OCI-LY3 (cell line): Measurements from ENCODE around the gene GIN1.
A peak's percentile ranks its signal among the peaks of the same experiment; 100 is the strongest.

Experiments
- H2AFZ ChIP-seq: fragments of 200-600, 300-600 bp; shearing (Covaris generic); 2 replicates; pipeline ENCODE4 v1.6.0; 2014; ENCODE audit warnings: antibody characterized with exemption, low read depth, low read length
- H3K27ac ChIP-seq: fragments of 200-600, 300-600 bp; sonication (generic); 2 replicates; pipeline ENCODE4 v1.5.1; 2014; ENCODE audit warnings: mild to moderate bottlenecking, low read length, moderate library complexity, mixed read lengths
- H3K27me3 ChIP-seq: fragments of 200-600, 300-600 bp; sonication (generic); 2 replicates; pipeline ENCODE4 v1.6.1; 2014; ENCODE audit warnings: low read depth, low read length, mixed read lengths
- H3K36me3 ChIP-seq: fragments of 200-600, 300-600 bp; sonication (generic); replicated peaks from 2 replicates; pipeline ENCODE3; 2014; ENCODE audit warnings: low read depth, low read length, mixed read lengths
- H3K4me1 ChIP-seq: fragments of 300-600, 200-600 bp; sonication (generic); 2 replicates; pipeline ENCODE4 v1.6.1; 2014; ENCODE audit warnings: low read length, mixed read lengths
- H3K4me2 ChIP-seq: fragments of 200-600, 300-600 bp; sonication (generic); 2 replicates; pipeline ENCODE4 v1.6.1; 2014; ENCODE audit warnings: low read length, mixed read lengths
- H3K4me3 ChIP-seq: fragments of 300-600, 200-600 bp; sonication (generic); 2 replicates; pipeline ENCODE4 v1.5.1; 2014; ENCODE audit warnings: antibody characterized with exemption, mild to moderate bottlenecking, low read length, moderate library complexity
- H3K79me2 ChIP-seq: fragments of 300-600, 200-600 bp; shearing (Covaris generic); 2 replicates; pipeline ENCODE4 v1.6.1; 2014; ENCODE audit warnings: mild to moderate bottlenecking, low read length, mixed read lengths
- H3K9ac ChIP-seq: fragments of 300-600, 200-600 bp; shearing (Covaris generic); 2 replicates; pipeline ENCODE4 v1.6.0; 2014; ENCODE audit warnings: mild to moderate bottlenecking, low read length, moderate library complexity
- H3K9me3 ChIP-seq: fragments of 200-600, 300-600 bp; shearing (Covaris generic); 2 replicates; pipeline ENCODE4 v1.6.1; 2014; ENCODE audit warnings: low read length, mixed read lengths; ENCODE audit not compliant: insufficient read depth
- H4K20me1 ChIP-seq: fragments of 200-600, 300-600 bp; sonication (generic); 2 replicates; pipeline ENCODE4 v1.6.1; 2016; ENCODE audit warnings: low read length, mixed read lengths; ENCODE audit not compliant: insufficient read depth
- EZH2phosphoT487 ChIP-seq: fragments of 200-600 bp; shearing (Covaris generic); IDR thresholded peaks from 2 replicates; pipeline ENCODE4 v1.6.1; 2018; ENCODE audit warnings: antibody characterized with exemption, mixed run types, low read depth
- TF ChIP-seq, protein P1 (sequence below): fragments of 200-600, 300-600 bp; sonication (generic); IDR thresholded peaks from 2 replicates; pipeline ENCODE4 v1.5.1; 2014; ENCODE audit warnings: antibody characterized with exemption, low read length, low read depth

The GIN1 gene

GRCh38 chr5:103041071-103041676 lies 78.8 kb downstream of the GIN1 start:
- no peak overlapping the region for H3K27ac ChIP-seq
- no peak overlapping the region for H3K4me2 ChIP-seq
- H3K9ac ChIP-seq: no peak overlapping the region
- no peaks in the 10 kb centered on the region for H3K27me3 ChIP-seq
- H3K4me3 ChIP-seq: no peak overlapping the region
- H3K9me3 ChIP-seq: no peaks in the 10 kb centered on the region
- H4K20me1 ChIP-seq: no peaks in the 10 kb centered on the region
- no peaks in the 10 kb centered on the region for H3K79me2 ChIP-seq
- H3K4me1 ChIP-seq: no peaks in the 10 kb centered on the region
- no peaks in the 10 kb centered on the region for H3K36me3 ChIP-seq
- TF ChIP-seq EZH2phosphoT487: no peak
- TF ChIP-seq, protein P1, sequence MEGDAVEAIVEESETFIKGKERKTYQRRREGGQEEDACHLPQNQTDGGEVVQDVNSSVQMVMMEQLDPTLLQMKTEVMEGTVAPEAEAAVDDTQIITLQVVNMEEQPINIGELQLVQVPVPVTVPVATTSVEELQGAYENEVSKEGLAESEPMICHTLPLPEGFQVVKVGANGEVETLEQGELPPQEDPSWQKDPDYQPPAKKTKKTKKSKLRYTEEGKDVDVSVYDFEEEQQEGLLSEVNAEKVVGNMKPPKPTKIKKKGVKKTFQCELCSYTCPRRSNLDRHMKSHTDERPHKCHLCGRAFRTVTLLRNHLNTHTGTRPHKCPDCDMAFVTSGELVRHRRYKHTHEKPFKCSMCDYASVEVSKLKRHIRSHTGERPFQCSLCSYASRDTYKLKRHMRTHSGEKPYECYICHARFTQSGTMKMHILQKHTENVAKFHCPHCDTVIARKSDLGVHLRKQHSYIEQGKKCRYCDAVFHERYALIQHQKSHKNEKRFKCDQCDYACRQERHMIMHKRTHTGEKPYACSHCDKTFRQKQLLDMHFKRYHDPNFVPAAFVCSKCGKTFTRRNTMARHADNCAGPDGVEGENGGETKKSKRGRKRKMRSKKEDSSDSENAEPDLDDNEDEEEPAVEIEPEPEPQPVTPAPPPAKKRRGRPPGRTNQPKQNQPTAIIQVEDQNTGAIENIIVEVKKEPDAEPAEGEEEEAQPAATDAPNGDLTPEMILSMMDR: peak; percentile 50
- no peak overlapping the region for H2AFZ ChIP-seq

- H3K4me3 ChIP-seq: no peak overlapping the region
- TF ChIP-seq, protein P1: no peak
- H3K4me2 ChIP-seq: no peak overlapping the region
- H3K27me3 ChIP-seq: no peaks in the 10 kb centered on the region
- H3K79me2 ChIP-seq: no peaks in the 10 kb centered on the region
- no peak overlapping the region for H2AFZ ChIP-seq
- H3K36me3 ChIP-seq: no peaks in the 10 kb centered on the region
- H3K4me1 ChIP-seq: no peaks in the 10 kb centered on the region
- no peaks in the 10 kb centered on the region for H4K20me1 ChIP-seq
- H3K27ac ChIP-seq: no peak overlapping the region
- no peak overlapping the region for H3K9ac ChIP-seq
- H3K9me3 ChIP-seq: no peaks in the 10 kb centered on the region
Measured at GRCh38 chr5:103037673-103038455, 82.1 kb downstream of the GIN1 start.

- Histone ChIP-seq H2AFZ (no peak overlapping the region), H4K20me1 (no peaks in the 10 kb centered on the region), H3K4me1 (no peaks in the 10 kb centered on the region), H3K79me2 (no peaks in the 10 kb centered on the region), H3K4me2 (no peak overlapping the region), H3K36me3 (no peaks in the 10 kb centered on the region), H3K4me3 (no peak overlapping the region), H3K27me3 (no peaks in the 10 kb centered on the region), H3K9ac (no peak overlapping the region), H3K27ac (no peak overlapping the region), H3K9me3 (no peaks in the 10 kb centered on the region)
- TF ChIP-seq, protein P1: no peak
- TF ChIP-seq EZH2phosphoT487: no peak
Measured at GRCh38 chr5:103036601-103037000, 83.3 kb downstream of the GIN1 start.
